SK-N-SH (cell line): Measurements from ENCODE around the gene FCRL6. TPM values are rescaled to one million over a fixed set of nuclear protein-coding genes. Genes with fewer than 3 reads are reported as not detected.

Source experiments
- CTCF ChIA-PET: fragments of 300-600, 350-600 bp; formaldehyde crosslinking; extraction: SDS; loops from one replicate; lab custom pipeline; 2021; lab: Yijun Ruan, JAX
- POLR2A ChIA-PET: fragments of 350-600 bp; sonication (Branson Sonifier 250); formaldehyde crosslinking; extraction: SDS; loops from one replicate; lab custom pipeline; 2020; ENCODE audit warnings: antibody characterized with exemption, inconsistent platforms; lab: Yijun Ruan, JAX
- DNase-seq: peaks from one replicate; pipeline ENCODE4 v3.0.0; 2012
- H2AFZ ChIP-seq: fragments of 200-600 bp; sonication (generic); 2 replicates; pipeline ENCODE4 v1.8.1; 2016; ENCODE audit warnings: antibody characterized with exemption, mild to moderate bottlenecking, low read depth
- H3F3A ChIP-seq: fragments of 200-600 bp; sonication (generic); replicated peaks from 2 replicates; pipeline ENCODE3; 2016; ENCODE audit warnings: antibody characterized with exemption, mild to moderate bottlenecking; ENCODE audit not compliant: insufficient read depth
- H3K27ac ChIP-seq, 2 experiments: fragments of 200-500 bp in 1 of 2; fragments of 200-600 bp in 1 of 2; sonication (Bioruptor generic) in 1 of 2; sonication (generic), shearing (Covaris generic) in 1 of 2; 2 replicates each; pipeline versions ENCODE4 v1.5.1 to v1.6.1; 2014 to 2016; ENCODE audit warnings: low read depth in 2 of 2, inconsistent platforms in 1 of 2, low read length in 1 of 2, mild to moderate bottlenecking in 1 of 2, mixed read lengths in 1 of 2
- H3K27me3 ChIP-seq: fragments of 200-600 bp; sonication (generic), shearing (Covaris generic); 2 replicates; pipeline ENCODE4 v1.6.1; 2016; ENCODE audit warnings: mixed run types; ENCODE audit not compliant: insufficient read depth
- H3K36me3 ChIP-seq, 2 experiments: fragments of 200-500 bp in 1 of 2; fragments of 200-600 bp in 1 of 2; sonication (Bioruptor generic) in 1 of 2; sonication (generic) in 1 of 2; replicated peaks in 1 of 2; 2 replicates each; pipeline versions ENCODE3 to v1.5.1; 2014 to 2016; ENCODE audit warnings: low read length in 1 of 2, mild to moderate bottlenecking in 1 of 2; ENCODE audit not compliant: insufficient read depth in 2 of 2, control insufficient read depth in 1 of 2
- H3K4me1 ChIP-seq, 2 experiments: fragments of 200-500 bp in 1 of 2; fragments of 200-600 bp in 1 of 2; sonication (Bioruptor generic) in 1 of 2; sonication (generic), shearing (Covaris generic) in 1 of 2; 2 replicates each; pipeline versions ENCODE4 v1.5.1 to v1.6.1; 2014 to 2016; ENCODE audit warnings: low read depth in 1 of 2, low read length in 1 of 2, mixed run types in 1 of 2; ENCODE audit not compliant: insufficient read depth in 2 of 2, control insufficient read depth in 1 of 2
- H3K4me2 ChIP-seq: fragments of 200-600 bp; sonication (generic), shearing (Covaris generic); 2 replicates; pipeline ENCODE4 v1.6.1; 2017; ENCODE audit warnings: mixed run types
- H3K4me3 ChIP-seq, 2 experiments: fragments of 200-500 bp in 1 of 2; fragments of 200-600 bp in 1 of 2; sonication (Bioruptor generic) in 1 of 2; sonication (generic), shearing (Covaris generic) in 1 of 2; 2 replicates each; pipeline versions ENCODE4 v1.5.1 to v1.8.1; 2014 to 2016; ENCODE audit warnings: low read depth in 2 of 2, inconsistent platforms in 1 of 2, low read length in 1 of 2, mild to moderate bottlenecking in 1 of 2, mixed read lengths in 1 of 2, moderate library complexity in 1 of 2
- H3K79me2 ChIP-seq: fragments of 200-600 bp; sonication (generic); 2 replicates; pipeline ENCODE4 v1.8.1; 2017; ENCODE audit warnings: mild to moderate bottlenecking; ENCODE audit not compliant: insufficient read depth
- H3K9ac ChIP-seq: fragments of 200-600 bp; sonication (generic); 2 replicates; pipeline ENCODE4 v1.6.1; 2017; ENCODE audit warnings: mixed run types
- H3K9me2 ChIP-seq: fragments of 200-600 bp; sonication (generic); 2 replicates; pipeline ENCODE4 v1.6.1; 2017; ENCODE audit warnings: mixed run types
- H3K9me3 ChIP-seq: fragments of 200-600 bp; sonication (generic); 2 replicates; pipeline ENCODE4 v1.6.1; 2017; ENCODE audit warnings: mixed run types, mild to moderate bottlenecking, moderate library complexity
- H4K20me1 ChIP-seq: fragments of 200-600 bp; sonication (generic); 2 replicates; pipeline ENCODE4 v1.6.1; 2017; ENCODE audit warnings: mild to moderate bottlenecking, mixed run types; ENCODE audit not compliant: insufficient read depth
- CTCF ChIP-seq: fragments of 200-600 bp; sonication (generic); IDR thresholded peaks from 2 replicates; pipeline ENCODE4 v1.6.1; 2017; ENCODE audit warnings: antibody characterized with exemption, mild to moderate bottlenecking, moderate library complexity
- EP300 ChIP-seq, 2 experiments: IDR thresholded peaks; 2 replicates each; pipeline versions ENCODE4 v1.4.0 to v1.6.1; 2012; ENCODE audit warnings: borderline replicate concordance in 1 of 2, low read depth in 1 of 2, low read length in 1 of 2
- FOXM1 ChIP-seq: IDR thresholded peaks from 2 replicates; pipeline ENCODE4 v1.4.0; 2012; ENCODE audit warnings: low read depth, mild to moderate bottlenecking
- GATA2 ChIP-seq: sonication (generic); formaldehyde crosslinking; IDR thresholded peaks from 2 replicates; pipeline ENCODE4 v1.5.0; 2020; ENCODE audit warnings: mild to moderate bottlenecking, missing genetic modification reagents
- IRF3 ChIP-seq: fragments of 150-350 bp; IDR thresholded peaks from 2 replicates; pipeline ENCODE4 v1.6.1; 2016; ENCODE audit warnings: mild to moderate bottlenecking, low read depth, low read length
- JUND ChIP-seq: IDR thresholded peaks from 2 replicates; pipeline ENCODE4 v1.4.0; 2012
- MAX ChIP-seq: IDR thresholded peaks from 2 replicates; pipeline ENCODE4 v1.4.0; 2012; ENCODE audit warnings: low read depth
- MEF2A ChIP-seq: IDR thresholded peaks from 2 replicates; pipeline ENCODE4 v1.4.0; 2012; ENCODE audit warnings: low read depth, borderline replicate concordance
- NFIC ChIP-seq: IDR thresholded peaks from 2 replicates; pipeline ENCODE4 v1.4.0; 2012; ENCODE audit warnings: borderline replicate concordance
- NRF1 ChIP-seq: IDR thresholded peaks from 2 replicates; pipeline ENCODE4 v1.6.1; 2012; ENCODE audit warnings: low read depth, mild to moderate bottlenecking, low read length
- PBX3 ChIP-seq: IDR thresholded peaks from 2 replicates; pipeline ENCODE4; 2012
- POLR2AphosphoS5 ChIP-seq: IDR thresholded peaks from 2 replicates; pipeline ENCODE4 v1.6.1; 2012; ENCODE audit warnings: low read depth, low read length
- RCOR1 ChIP-seq: fragments of 150-350 bp; IDR thresholded peaks from 2 replicates; pipeline ENCODE4 v1.6.1; 2017; ENCODE audit warnings: antibody characterized with exemption, low read length
- REST ChIP-seq: IDR thresholded peaks from 2 replicates; pipeline ENCODE4 v1.6.1; 2012; ENCODE audit warnings: mild to moderate bottlenecking, low read depth, low read length, moderate library complexity
- RXRA ChIP-seq: IDR thresholded peaks from 2 replicates; pipeline ENCODE4 v1.4.0; 2012; ENCODE audit warnings: low read depth, mild to moderate bottlenecking, borderline replicate concordance
- SIN3A ChIP-seq: IDR thresholded peaks from 2 replicates; pipeline ENCODE4 v1.6.1; 2012; ENCODE audit warnings: low read depth, mild to moderate bottlenecking, low read length, moderate library complexity, borderline replicate concordance
- SMC3 ChIP-seq: IDR thresholded peaks from 2 replicates; pipeline ENCODE4 v1.6.1; 2012; ENCODE audit warnings: low read depth, low read length, improper control_type of control experiment
- TAF1 ChIP-seq: IDR thresholded peaks from 2 replicates; pipeline ENCODE4 v1.6.1; 2012; ENCODE audit warnings: low read depth, mild to moderate bottlenecking, low read length, moderate library complexity, borderline replicate concordance
- TEAD4 ChIP-seq: IDR thresholded peaks from 2 replicates; pipeline ENCODE4 v1.4.0; 2012; ENCODE audit warnings: mild to moderate bottlenecking, borderline replicate concordance; ENCODE audit not compliant: insufficient read depth
- USF1 ChIP-seq: IDR thresholded peaks from 2 replicates; pipeline ENCODE4 v1.4.0; 2012; ENCODE audit warnings: low read depth, borderline replicate concordance
- USF2 ChIP-seq: fragments of 150-350 bp; IDR thresholded peaks from 2 replicates; pipeline ENCODE4 v1.6.1; 2017; ENCODE audit warnings: antibody characterized with exemption, low read length, low read depth, borderline replicate concordance
- WGBS: methylation state at CpG from one replicate; pipeline ENCODE4 v1.1.6; 2017; ENCODE audit warnings: low lambda C conversion rate; 5-methylcytosine and 5-hydroxymethylcytosine counted together
- polyA plus RNA-seq, 3 experiments: library from polyadenylated mRNA; depleted of rRNA; stranded (reverse); fragments of >200 nt; gene quantifications; 2 replicates each; pipeline ENCODE4 v1.2.3, GENCODE V29; 2012

FCRL6 gene
- polyA plus RNA-seq, 1 of the 3 experiments (the other 2 are of a cell fraction) = not detected

- no peak for TF ChIP-seq FOXM1
- TF ChIP-seq REST = no peak
- TF ChIP-seq USF1 = no peak
- no peak for TF ChIP-seq IRF3
- no peak for TF ChIP-seq RCOR1
- TF ChIP-seq SMC3 = no peak
Measured at GRCh38 chr1:159795534-159795933, 6.6 kb upstream of the FCRL6 start (continued).

GRCh38 chr1:159798893-159799292 is 3.3 kb upstream of the FCRL6 start:
- H3F3A ChIP-seq = no peaks in the 10 kb centered on the region
- H3K4me1 ChIP-seq = no peaks in the 10 kb centered on the region
- H3K27me3 ChIP-seq = peaks cover 10% of the 10 kb centered on the region; the same call in 1 of the 2 replicates
- no peak overlapping the region for H3K27ac ChIP-seq
- H4K20me1 ChIP-seq = no peaks in the 10 kb centered on the region
- H3K4me2 ChIP-seq = no peak overlapping the region
- H3K36me3 ChIP-seq = no peaks in the 10 kb centered on the region
- no peaks in the 10 kb centered on the region for H3K79me2 ChIP-seq
- POLR2A ChIA-PET = interaction anchor here (1.8 kb wide), 1 partner anchor 92 kb away, joined by 6 read pairs; no protein-coding TSS in a partner anchor
- no peaks in the 10 kb centered on the region for H3K9me3 ChIP-seq
- CTCF ChIA-PET = interaction anchor here (0.6 to 23.5 kb wide), 50 partner anchors 8 to 809 kb away, joined by 3 to 533 read pairs (median 6); partner anchors contain the start of genes DUSP23, IGSF9, PIGM and SLAMF8
- H3K4me3 ChIP-seq = no peak overlapping the region
- 0% methylated on average over 2 of the region's 2 CpGs for WGBS
- DNase-seq = peak; percentile 72
- H3K9me2 ChIP-seq = no peaks in the 10 kb centered on the region
- no peak overlapping the region for H3K9ac ChIP-seq
- no peak overlapping the region for H2AFZ ChIP-seq
- no peak for TF ChIP-seq TEAD4
- TF ChIP-seq USF2 = no peak
- no peak for TF ChIP-seq MEF2A
- TF ChIP-seq NFIC = no peak
- TF ChIP-seq EP300 (IDR thresholded peaks at IDR 0.05; ENCODE audit: borderline replicate concordance in 1 of 2, low read depth in 1 of 2, low read length in 1 of 2) = no peak
- no peak for TF ChIP-seq POLR2AphosphoS5
- no peak for TF ChIP-seq TAF1
- no peak for TF ChIP-seq IRF3
- no peak for TF ChIP-seq NRF1
- peak; percentile 87 for TF ChIP-seq CTCF
- TF ChIP-seq PBX3 = no peak
- no peak for TF ChIP-seq JUND
- no peak for TF ChIP-seq RXRA
- no peak for TF ChIP-seq GATA2 (CRISPR knock-in tag)
- no peak for TF ChIP-seq SIN3A
- TF ChIP-seq MAX = peak; percentile 74
- peak; percentile 95 for TF ChIP-seq SMC3
